GM12878 (cell line): ENCODE measurements around the gene MACROD2. TPM values are rescaled to one million over a fixed set of nuclear protein-coding genes. Genes with fewer than 3 reads are reported as not detected.
A peak's percentile ranks its signal among the peaks of the same experiment; 100 is the strongest.

Experiments used
- ATAC-seq: fragments of 200-7000 bp; cut with Tn5 transposase; 3 replicates; pipeline ENCODE4 v1.9.1; 2020; ENCODE audit warnings: mild to moderate bottlenecking, moderate library complexity
- BruUV-seq: library from RNA; stranded (reverse); fragments of 400-500 nt; replicated peaks from 2 replicates; lab custom pipeline; 2021; lab: Mats Ljungman, UMichigan
- CTCF ChIA-PET: fragments of 300-600 bp; sonication (Branson Sonifier 250); formaldehyde crosslinking; extraction: SDS; loops from one replicate; lab custom pipeline; 2021; ENCODE audit warnings: inconsistent platforms; lab: Yijun Ruan, JAX
- POLR2A ChIA-PET: fragments of 350-600 bp; formaldehyde crosslinking; extraction: SDS; loops from one replicate; lab custom pipeline; 2021; ENCODE audit warnings: inconsistent platforms; lab: Charles Lee
- RAD21 ChIA-PET: fragments of 300-600 bp; sonication (Branson Sonifier 250); formaldehyde crosslinking; loops from one replicate; lab custom pipeline; 2023; ENCODE audit warnings: antibody characterized with exemption; ENCODE audit not compliant: unreplicated experiment; lab: Charles Lee
- SMC1A ChIA-PET: fragments of 300-600 bp; sonication (Branson Sonifier 250); formaldehyde crosslinking; loops from one replicate; lab custom pipeline; 2023; ENCODE audit not compliant: unreplicated experiment, uncharacterized antibody; lab: Charles Lee
- DNase-seq: peaks from one replicate; pipeline ENCODE4 v3.0.0-alpha.2; 2011; ENCODE audit warnings: low read depth, low spot score
- FAIRE-seq: peaks from 3 replicates; lab custom pipeline; 2011; peaks lifted over from hg19 to GRCh38; lab: Jason Lieb, UNC
- H2AFZ ChIP-seq: 2 replicates; pipeline ENCODE4 v1.6.0; 2011; ENCODE audit warnings: low read depth, low read length, control low read depth; ENCODE audit not compliant: control insufficient read depth
- H3K27ac ChIP-seq: 2 replicates; pipeline ENCODE4 v1.5.1; 2011; ENCODE audit warnings: control low read depth; ENCODE audit not compliant: control insufficient read depth, insufficient read depth
- H3K27me3 ChIP-seq, 2 experiments: replicated peaks in 1 of 2; 2 replicates each; pipeline versions ENCODE4 v1.6.0 to v1.6.1; 2011; ENCODE audit warnings: low read length in 1 of 2; ENCODE audit not compliant: control insufficient read depth in 2 of 2, insufficient read depth in 2 of 2
- H3K36me3 ChIP-seq, 2 experiments: 2 replicates each; pipeline ENCODE4 v1.5.1; 2011; ENCODE audit warnings: low read length in 1 of 2; ENCODE audit not compliant: control insufficient read depth in 2 of 2, insufficient read depth in 2 of 2
- H3K4me1 ChIP-seq: 2 replicates; pipeline ENCODE4 v1.6.1; 2011; ENCODE audit warnings: mild to moderate bottlenecking, low read length, moderate library complexity, mixed read lengths; ENCODE audit not compliant: control insufficient read depth, insufficient read depth
- H3K4me2 ChIP-seq: 2 replicates; pipeline ENCODE4 v1.6.0; 2011; ENCODE audit warnings: control low read depth; ENCODE audit not compliant: control insufficient read depth, insufficient read depth
- H3K4me3 ChIP-seq: fragments of 200-600 bp; sonication (generic); 2 replicates; pipeline ENCODE4 v1.5.1; 2016
- H3K79me2 ChIP-seq: 2 replicates; pipeline ENCODE4 v1.6.0; 2011; ENCODE audit warnings: low read length; ENCODE audit not compliant: control insufficient read depth, insufficient read depth
- H3K9ac ChIP-seq: 2 replicates; pipeline ENCODE4 v1.8.0; 2011; ENCODE audit warnings: low read length, control low read depth, mixed read lengths; ENCODE audit not compliant: control insufficient read depth, insufficient read depth
- H3K9me3 ChIP-seq: replicated peaks from 3 replicates; pipeline ENCODE4 v1.5.1; 2011; ENCODE audit warnings: mild to moderate bottlenecking, low read length; ENCODE audit not compliant: control insufficient read depth, insufficient read depth
- H4K20me1 ChIP-seq: 2 replicates; pipeline ENCODE4 v1.6.0; 2011; ENCODE audit not compliant: control insufficient read depth, insufficient read depth
- MLLT1 ChIP-seq: fragments of 450-650 bp; IDR thresholded peaks from 2 replicates; pipeline ENCODE4 v1.6.1; 2016; ENCODE audit warnings: mild to moderate bottlenecking
- NR2F1 ChIP-seq: fragments of 450-650 bp; conservative IDR thresholded peaks from 2 replicates; pipeline ENCODE4 v1.6.1; 2017; ENCODE audit warnings: mild to moderate bottlenecking
- ZNF592 ChIP-seq: fragments of 450-650 bp; IDR thresholded peaks from 2 replicates; pipeline ENCODE4 v1.6.1; 2017; ENCODE audit warnings: mild to moderate bottlenecking, moderate library complexity
- WGBS: methylation state at CpG from one replicate; pipeline ENCODE4 v1.1.6; 2016; ENCODE audit warnings: low lambda C conversion rate; ENCODE audit not compliant: insufficient replicate concordance, insufficient coverage; ENCODE audit errors: missing lambda C conversion rate; 5-methylcytosine and 5-hydroxymethylcytosine counted together
- in situ Hi-C: fragments of 300-500 bp; cut with MboI; formaldehyde crosslinking; loops from 9 replicates; pipeline ENCODE4 v1.14.3; 2018; ENCODE audit warnings: mixed read lengths
- intact Hi-C: fragments of 100-400 bp; cut with micrococcal nuclease; formaldehyde crosslinking; loops from one replicate; pipeline ENCODE4 v1.14.2; 2022; ENCODE audit not compliant: unreplicated experiment
- polyA plus RNA-seq, 11 experiments: library from polyadenylated mRNA; depleted of rRNA in 4 of 11; unstranded in 6 of 11; stranded (reverse) in 5 of 11; fragments of >200 nt; fragmentation: Nextera tagmentation in 4 of 11; fragmentation: Illumina TruSeq in 1 of 11; extraction: Ambion mirVana in 4 of 11; extraction: Trizol in 1 of 11; gene quantifications; 1 replicate in 1 of 11; 2 replicates in 10 of 11; pipeline versions ENCODE4 v1.2.1 to v1.2.3, GENCODE V29; 2011 to 2016; ENCODE audit warnings: inconsistent platforms in 2 of 11, missing spikeins in 2 of 11, low read depth in 1 of 11
- total RNA-seq, 4 experiments: library from RNA; depleted of rRNA in 3 of 4; stranded (reverse); fragments of >200 nt in 3 of 4; fragmentation: Illumina TruSeq in 1 of 4; extraction: Trizol in 1 of 4; gene quantifications; 2 replicates each; pipeline versions ENCODE4 v1.2.1 to v1.2.3, GENCODE V29; 2013 to 2021

MACROD2 gene
- total and polyA plus RNA-seq, 10 of the 15 experiments (the other 5 are each of a cell fraction or from before 2014, with no cell fraction given), result 1.1 to 21.5 (median 2.2) TPM

GRCh38 chr20:16098890-16099639, 2103.7 kb downstream of the MACROD2 start:
- in situ Hi-C loops, result no loop called here
- Histone ChIP-seq H3K27ac (no peak overlapping the region), H3K4me2 (no peak overlapping the region)
- peak; percentile 38; the same call in 1 of the 2 replicates for TF ChIP-seq NR2F1
- TF ChIP-seq MLLT1, result no peak
- no peak for TF ChIP-seq ZNF592
- TF ChIP-seq, all 136 proteins: peak for 1
- POLR2A ChIA-PET, result no interaction called here
- 48% methylated on average over 7 of the region's 7 CpGs for WGBS
- FAIRE-seq (no peak), ATAC-seq (no peak), DNase-seq (no peak)
- H3K79me2 ChIP-seq, result no peaks in the 10 kb centered on the region
- no peak overlapping the region for H2AFZ ChIP-seq
- BruUV-seq, result no TSS peak
- SMC1A ChIA-PET, result interaction anchor here (1.4 kb wide), 1 partner anchor 112 kb away, joined by 3 read pairs; no protein-coding TSS in a partner anchor
- intact Hi-C loops, result no loop called here
- CTCF ChIA-PET, result no interaction called here
- H3K36me3 ChIP-seq, result no peaks in the 10 kb centered on the region
- no peaks in the 10 kb centered on the region for H3K9me3 ChIP-seq
- RAD21 ChIA-PET, result no interaction called here
- no peaks in the 10 kb centered on the region for H3K4me1 ChIP-seq
- no peaks in the 10 kb centered on the region for H3K27me3 ChIP-seq
- H3K9ac ChIP-seq, result no peak overlapping the region
- H3K4me3 ChIP-seq, result no peak overlapping the region
- no peaks in the 10 kb centered on the region for H4K20me1 ChIP-seq
